ENCODE results near the gene FUZ. TPM values are rescaled to one million over a fixed set of nuclear protein-coding genes. Genes with fewer than 3 reads are reported as not detected.

Gene FUZ
- polyA plus RNA-seq, 1 donor from 2014 or later, result 35.4 TPM

GRCh38 chr19:49817964-49818648 lies 5.0 kb upstream of the FUZ start, which contains the start of gene MED25:
Gene MED25 (plus strand): TSS chr19:49818289. CDS start chr19:49818342, 53 bp downstream.
- Histone ChIP-seq H3K9me3 (ENCODE audit: low read length) (no peaks in the 10 kb centered on the region), H3K4me2 (ENCODE audit: low read length) (peak within 1 kb of the TSS; percentile 82), H2AFZ (ENCODE audit: low read depth, low read length) (peak within 1 kb of the TSS; percentile 67), H3K36me3 (ENCODE audit: insufficient read depth, low read length) (no peaks in the 10 kb centered on the region), H3K4me3 (ENCODE audit: low read length) (peak within 1 kb of the TSS; percentile 97), H4K20me1 (ENCODE audit: insufficient read depth) (no peaks in the 10 kb centered on the region), H3K27me3 (ENCODE audit: insufficient read depth, low read depth, low read length) (no peaks in the 10 kb centered on the region), H3K79me2 (replicated peaks; ENCODE audit: insufficient read depth, low read length) (peaks cover 20% of the 10 kb centered on the region), H3K9ac (ENCODE audit: low read length) (peak within 1 kb of the TSS; percentile 89), H3K27ac (ENCODE audit: low read length) (peak within 1 kb of the TSS; percentile 96), H3F3A (ENCODE audit: insufficient read depth, low read length, poor library complexity, severe bottlenecking) (no peaks in the 10 kb centered on the region), H3K9me2 (ENCODE audit: insufficient read depth, low read length) (no peaks in the 10 kb centered on the region)
- TF ChIP-seq POLR2AphosphoS5 (IDR thresholded peaks at IDR 0.05), result peak; percentile 78
- TF ChIP-seq EZH2 (IDR thresholded peaks at IDR 0.05; ENCODE audit: borderline replicate concordance, insufficient read depth, low read length, poor library complexity, severe bottlenecking), result no peak
- no peak for TF ChIP-seq RAD21 (conservative IDR thresholded peaks at IDR 0.05)
- TF ChIP-seq MXI1 (conservative IDR thresholded peaks at IDR 0.05; ENCODE audit: poor library complexity, severe bottlenecking), result peak; percentile 73
- peak; percentile 52 for TF ChIP-seq SMC3 (conservative IDR thresholded peaks at IDR 0.05; ENCODE audit: poor library complexity)
- TF ChIP-seq EP300 (conservative IDR thresholded peaks at IDR 0.05; ENCODE audit: poor library complexity, severe bottlenecking), result peak; percentile 60
- TF ChIP-seq TAF1 (IDR thresholded peaks at IDR 0.05; ENCODE audit: low read depth), result peak; percentile 59
- TF ChIP-seq REST (IDR thresholded peaks at IDR 0.05; ENCODE audit: borderline replicate concordance), result peak; percentile 15
- TF ChIP-seq CTCF (IDR thresholded peaks at IDR 0.05; ENCODE audit: poor library complexity, severe bottlenecking), result peak; percentile 70

GRCh38 chr19:49816590-49816989 lies 3.5 kb upstream of the FUZ start:
- Histone ChIP-seq H4K20me1 (ENCODE audit: insufficient read depth) (no peaks in the 10 kb centered on the region), H3K9me3 (ENCODE audit: low read length) (no peaks in the 10 kb centered on the region), H3K27me3 (ENCODE audit: insufficient read depth, low read depth, low read length) (no peaks in the 10 kb centered on the region), H3F3A (ENCODE audit: insufficient read depth, low read length, poor library complexity, severe bottlenecking) (no peaks in the 10 kb centered on the region), H2AFZ (ENCODE audit: low read depth, low read length) (no peak overlapping the region), H3K9ac (ENCODE audit: low read length) (no peak overlapping the region), H3K27ac (ENCODE audit: low read length) (no peak overlapping the region), H3K4me2 (ENCODE audit: low read length) (no peak overlapping the region), H3K4me3 (ENCODE audit: low read length) (no peak overlapping the region), H3K36me3 (ENCODE audit: insufficient read depth, low read length) (no peaks in the 10 kb centered on the region), H3K9me2 (ENCODE audit: insufficient read depth, low read length) (no peaks in the 10 kb centered on the region), H3K79me2 (replicated peaks; ENCODE audit: insufficient read depth, low read length) (peaks cover 20% of the 10 kb centered on the region)
- TF ChIP-seq EZH2 (IDR thresholded peaks at IDR 0.05; ENCODE audit: borderline replicate concordance, insufficient read depth, low read length, poor library complexity, severe bottlenecking) (no peak), SMC3 (conservative IDR thresholded peaks at IDR 0.05; ENCODE audit: poor library complexity) (no peak), RAD21 (conservative IDR thresholded peaks at IDR 0.05) (no peak), CTCF (IDR thresholded peaks at IDR 0.05; ENCODE audit: poor library complexity, severe bottlenecking) (no peak), POLR2AphosphoS5 (IDR thresholded peaks at IDR 0.05) (no peak)

Measured in neural cell (in vitro differentiated cells).